PC-3 (cell line): ENCODE results near the gene DNASE2. TPM values are rescaled to one million over a fixed set of nuclear protein-coding genes. Genes with fewer than 3 reads are reported as not detected.
A peak's percentile ranks its signal among the peaks of the same experiment; 100 is the strongest.
"Not testable (repeated sequence)": the region's sequence is repeated elsewhere in the genome, so short reads cannot be mapped to it uniquely, and the experiment has no call there.

Source experiments
- ATAC-seq: fragments of 200-7000 bp; cut with Tn5 transposase; 2 replicates; pipeline ENCODE4 v1.9.1; 2020; ENCODE audit warnings: mild to moderate bottlenecking, moderate library complexity
- BruUV-seq: library from RNA; stranded (reverse); fragments of 400-500 nt; replicated peaks from 2 replicates; lab custom pipeline; 2021; lab: Mats Ljungman, UMichigan
- CTCF ChIA-PET: fragments of 300-600 bp; sonication (Branson Sonifier 250); formaldehyde crosslinking; loops from one replicate; lab custom pipeline; 2022; ENCODE audit warnings: antibody characterized with exemption; lab: Charles Lee
- POLR2A ChIA-PET: fragments of 300-600 bp; sonication (Branson Sonifier 250); formaldehyde crosslinking; loops from one replicate; lab custom pipeline; 2022; ENCODE audit warnings: antibody characterized with exemption; ENCODE audit not compliant: unreplicated experiment; lab: Charles Lee
- DNase-seq: peaks from one replicate; pipeline ENCODE4 v3.0.0-alpha.2; 2015
- H2AFZ ChIP-seq: fragments of 300-600 bp; sonication (generic); 2 replicates; pipeline ENCODE4 v1.6.0; 2016; ENCODE audit warnings: antibody characterized with exemption, low read length
- H3F3A ChIP-seq: fragments of 300-600 bp; sonication (generic); one replicate; pipeline ENCODE4 v1.6.0; 2017; ENCODE audit warnings: antibody characterized with exemption, low read length, control low read depth, mild to moderate bottlenecking; ENCODE audit not compliant: unreplicated experiment
- H3K27ac ChIP-seq: fragments of 300-600 bp; sonication (generic); 2 replicates; pipeline ENCODE4 v1.5.1; 2016; ENCODE audit warnings: mild to moderate bottlenecking, low read length
- H3K27me3 ChIP-seq: fragments of 300-600 bp; sonication (generic); 2 replicates; pipeline ENCODE4 v1.6.1; 2016; ENCODE audit warnings: low read length, mixed read lengths
- H3K36me3 ChIP-seq: fragments of 300-600 bp; sonication (generic); 2 replicates; pipeline ENCODE4 v1.6.1; 2016; ENCODE audit warnings: low read depth, mixed run types, low read length, mixed read lengths
- H3K4me1 ChIP-seq: fragments of 300-600 bp; sonication (generic); 2 replicates; pipeline ENCODE4 v1.5.1; 2016; ENCODE audit warnings: low read length; ENCODE audit not compliant: insufficient read depth
- H3K4me2 ChIP-seq: fragments of 300-600 bp; sonication (generic); 2 replicates; pipeline ENCODE4 v1.6.0; 2016; ENCODE audit warnings: low read length
- H3K4me3 ChIP-seq: fragments of 300-600 bp; sonication (generic); 2 replicates; pipeline ENCODE4 v1.5.1; 2016; ENCODE audit warnings: mild to moderate bottlenecking, low read length, mixed read lengths
- H3K79me2 ChIP-seq: fragments of 300-600 bp; sonication (generic); 2 replicates; pipeline ENCODE4 v1.6.1; 2017; ENCODE audit warnings: low read length, mixed read lengths
- H3K9ac ChIP-seq: fragments of 300-600 bp; sonication (generic); 2 replicates; pipeline ENCODE4 v1.6.0; 2016; ENCODE audit warnings: mild to moderate bottlenecking, low read length
- H3K9me2 ChIP-seq: fragments of 300-600 bp; sonication (generic); replicated peaks from 2 replicates; pipeline ENCODE4 v1.6.1; 2016; ENCODE audit warnings: mixed run types, low read length, mixed read lengths
- H3K9me3 ChIP-seq: fragments of 300-600 bp; sonication (generic); 2 replicates; pipeline ENCODE4 v1.6.1; 2016; ENCODE audit warnings: low read length, mixed read lengths
- H4K20me1 ChIP-seq: fragments of 300-600 bp; sonication (generic); 2 replicates; pipeline ENCODE4 v1.6.1; 2016; ENCODE audit warnings: low read length, mixed read lengths
- CTCF ChIP-seq: fragments of 300-600 bp; sonication (generic); conservative IDR thresholded peaks from 2 replicates; pipeline ENCODE4 v1.5.1; 2017; ENCODE audit warnings: antibody characterized with exemption, low read depth, mild to moderate bottlenecking, low read length
- EZH2 ChIP-seq: fragments of 300-600 bp; sonication (generic); IDR thresholded peaks from one replicate; pipeline ENCODE4 v1.6.1; 2017; ENCODE audit warnings: antibody characterized with exemption, mild to moderate bottlenecking, low read length; ENCODE audit not compliant: unreplicated experiment
- EZH2phosphoT487 ChIP-seq: fragments of 300-600 bp; sonication (generic); IDR thresholded peaks from 2 replicates; pipeline ENCODE4 v1.6.1; 2018; ENCODE audit warnings: mild to moderate bottlenecking, antibody characterized with exemption, low read length, borderline replicate concordance
- intact Hi-C: fragments of 100-400 bp; cut with micrococcal nuclease; formaldehyde crosslinking; loops from 2 replicates; pipeline ENCODE4 v1.9.0; 2023
- total RNA-seq: library from RNA; depleted of rRNA; stranded (reverse); fragments of >200 nt; gene quantifications from 2 replicates; pipeline ENCODE4 v1.2.3, GENCODE V29; 2014

DNASE2 gene
- total RNA-seq, 1 experiment from 2014 or later, result 48.0 TPM

GRCh38 chr19:12891553-12892021 is 10.3 kb upstream of the DNASE2 start:
- H4K20me1 ChIP-seq, result no peaks in the 10 kb centered on the region
- ATAC-seq (peak; percentile 1; the same call in 1 of the 2 replicates), DNase-seq (peak; percentile 23)
- H3K9ac ChIP-seq, result peak overlapping the region; percentile 48
- H3K27ac ChIP-seq, result no peak overlapping the region
- no peaks in the 10 kb centered on the region for H3F3A ChIP-seq
- H3K36me3 ChIP-seq, result peaks cover 7% of the 10 kb centered on the region; the same call in 1 of the 2 replicates
- no peaks in the 10 kb centered on the region for H3K27me3 ChIP-seq
- no TSS peak for BruUV-seq
- TF ChIP-seq CTCF (no peak), EZH2 (no peak), EZH2phosphoT487 (no peak)
- H3K9me3 ChIP-seq, result no peaks in the 10 kb centered on the region
- H3K9me2 ChIP-seq, result no peaks in the 10 kb centered on the region
- CTCF ChIA-PET, result no interaction called here
- H2AFZ ChIP-seq, result peak overlapping the region; percentile 71
- intact Hi-C loops, result no loop called here
- peaks cover 11% of the 10 kb centered on the region for H3K79me2 ChIP-seq
- H3K4me2 ChIP-seq, result peak overlapping the region; percentile 99
- peaks cover 7% of the 10 kb centered on the region for H3K4me1 ChIP-seq
- POLR2A ChIA-PET, result interaction anchor here (0.6 kb wide), 1 partner anchor 168 kb away, joined by 3 read pairs; no protein-coding TSS in a partner anchor
- H3K4me3 ChIP-seq, result peak overlapping the region; percentile 80

GRCh38 chr19:12890787-12891552 is 9.7 kb upstream of the DNASE2 start, which contains the start of gene GCDH:
TSS of gene GCDH (plus strand) at chr19:12891160. CDS start at chr19:12891305, 145 bp downstream.
- intact Hi-C loops, result no loop called here
- Histone ChIP-seq H3K36me3 (peaks cover 7% of the 10 kb centered on the region; the same call in 1 of the 2 replicates), H3K4me2 (peak within 1 kb of the TSS; percentile 99), H3F3A (no peaks in the 10 kb centered on the region), H3K27me3 (no peaks in the 10 kb centered on the region), H4K20me1 (no peaks in the 10 kb centered on the region), H3K9ac (peak within 1 kb of the TSS; percentile 48), H3K79me2 (peaks cover 11% of the 10 kb centered on the region), H2AFZ (peak within 1 kb of the TSS; percentile 71), H3K27ac (no peak within 1 kb of the TSS), H3K4me1 (peaks cover 7% of the 10 kb centered on the region), H3K9me3 (no peaks in the 10 kb centered on the region), H3K9me2 (no peaks in the 10 kb centered on the region), H3K4me3 (peak within 1 kb of the TSS; percentile 80)
- POLR2A ChIA-PET, result interaction anchor here (0.6 to 0.7 kb wide), 2 partner anchors 30 to 169 kb away, joined by 3 to 4 read pairs; no protein-coding TSS in a partner anchor
- no peak for TF ChIP-seq CTCF
- no peak for TF ChIP-seq EZH2
- TF ChIP-seq EZH2phosphoT487, result no peak
- CTCF ChIA-PET, result interaction anchor here (0.5 to 0.6 kb wide), 3 partner anchors 19 to 55 kb away, joined by 5 to 7 read pairs (median 6); no protein-coding TSS in a partner anchor
- ATAC-seq, result peak; percentile 98
- peak; percentile 100 for DNase-seq
- TSS peak; percentile 64 for BruUV-seq

- BruUV-seq, intact Hi-C loops: not testable (repeated sequence)
Observed at GRCh38 chr19:12890299-12890786, 9.1 kb upstream of the DNASE2 start.

More at GRCh38 chr19:12890299-12890786, 9.1 kb upstream of the DNASE2 start:
- H3F3A ChIP-seq, H3K9me2 ChIP-seq, DNase-seq, H3K27ac ChIP-seq, H3K27me3 ChIP-seq, H3K4me1 ChIP-seq, H3K36me3 ChIP-seq, H3K9me3 ChIP-seq, H4K20me1 ChIP-seq, ATAC-seq, H3K9ac ChIP-seq: not testable (repeated sequence)
- ChIA-PET POLR2A (interaction anchor here (0.7 kb wide), 1 partner anchor 29 kb away, joined by 4 read pairs; no protein-coding TSS in a partner anchor), CTCF (interaction anchor here (0.5 to 0.6 kb wide), 3 partner anchors 18 to 56 kb away, joined by 5 to 7 read pairs (median 6); no protein-coding TSS in a partner anchor)
- peaks cover 11% of the 10 kb centered on the region for H3K79me2 ChIP-seq
- H3K4me3 ChIP-seq, result peak overlapping the region; percentile 80
- peak overlapping the region; percentile 99 for H3K4me2 ChIP-seq
- peak overlapping the region; percentile 68 for H2AFZ ChIP-seq
